ENCODE measurements around the gene TENM4.

DNA sequence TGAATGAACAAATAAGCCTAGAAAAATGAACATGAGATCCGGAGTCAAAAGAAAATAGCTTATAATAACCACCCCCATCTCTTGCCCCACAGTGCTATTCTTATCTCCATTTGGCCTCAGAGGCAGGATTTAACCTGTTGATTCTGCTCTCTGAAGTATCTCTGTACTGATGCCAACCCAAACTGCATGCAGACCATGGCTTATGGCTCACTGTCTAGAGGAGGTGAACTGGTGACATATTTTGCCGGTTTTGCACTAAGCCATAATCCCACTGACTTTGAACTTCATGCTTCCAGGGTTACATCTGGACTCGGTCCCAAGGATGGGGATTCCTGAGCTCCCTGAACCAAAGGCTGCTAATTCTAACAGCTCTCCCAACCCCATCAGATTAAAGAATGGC lies 397.1 kb downstream of the TENM4 start:
- TF ChIP-seq ARNTL (CRISPR knock-in tag; IDR thresholded peaks at IDR 0.05; ENCODE audit: borderline replicate concordance, low read depth) (no peak), TCF4 (CRISPR knock-in tag; IDR thresholded peaks at IDR 0.05; ENCODE audit: borderline replicate concordance) (no peak), ZC3H10 (CRISPR knock-in tag; IDR thresholded peaks at IDR 0.05) (no peak), TOX (CRISPR knock-in tag; IDR thresholded peaks at IDR 0.05; ENCODE audit: borderline replicate concordance) (no peak), SNAI2 (CRISPR knock-in tag; IDR thresholded peaks at IDR 0.05) (no peak), ISL1 (CRISPR knock-in tag; IDR thresholded peaks at IDR 0.05) (no peak), ZFP30 (CRISPR knock-in tag; IDR thresholded peaks at IDR 0.05) (no peak), CSDC2 (CRISPR knock-in tag; IDR thresholded peaks at IDR 0.05) (no peak), ZFP3 (CRISPR knock-in tag; IDR thresholded peaks at IDR 0.05) (no peak), RARB (CRISPR knock-in tag; IDR thresholded peaks at IDR 0.05) (no peak)
- TF ChIP-seq, protein P1, sequence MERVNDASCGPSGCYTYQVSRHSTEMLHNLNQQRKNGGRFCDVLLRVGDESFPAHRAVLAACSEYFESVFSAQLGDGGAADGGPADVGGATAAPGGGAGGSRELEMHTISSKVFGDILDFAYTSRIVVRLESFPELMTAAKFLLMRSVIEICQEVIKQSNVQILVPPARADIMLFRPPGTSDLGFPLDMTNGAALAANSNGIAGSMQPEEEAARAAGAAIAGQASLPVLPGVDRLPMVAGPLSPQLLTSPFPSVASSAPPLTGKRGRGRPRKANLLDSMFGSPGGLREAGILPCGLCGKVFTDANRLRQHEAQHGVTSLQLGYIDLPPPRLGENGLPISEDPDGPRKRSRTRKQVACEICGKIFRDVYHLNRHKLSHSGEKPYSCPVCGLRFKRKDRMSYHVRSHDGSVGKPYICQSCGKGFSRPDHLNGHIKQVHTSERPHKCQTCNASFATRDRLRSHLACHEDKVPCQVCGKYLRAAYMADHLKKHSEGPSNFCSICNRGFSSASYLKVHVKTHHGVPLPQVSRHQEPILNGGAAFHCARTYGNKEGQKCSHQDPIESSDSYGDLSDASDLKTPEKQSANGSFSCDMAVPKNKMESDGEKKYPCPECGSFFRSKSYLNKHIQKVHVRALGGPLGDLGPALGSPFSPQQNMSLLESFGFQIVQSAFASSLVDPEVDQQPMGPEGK (CRISPR knock-in tag; IDR thresholded peaks at IDR 0.05; ENCODE audit: borderline replicate concordance): no peak
- TF ChIP-seq, protein P2, sequence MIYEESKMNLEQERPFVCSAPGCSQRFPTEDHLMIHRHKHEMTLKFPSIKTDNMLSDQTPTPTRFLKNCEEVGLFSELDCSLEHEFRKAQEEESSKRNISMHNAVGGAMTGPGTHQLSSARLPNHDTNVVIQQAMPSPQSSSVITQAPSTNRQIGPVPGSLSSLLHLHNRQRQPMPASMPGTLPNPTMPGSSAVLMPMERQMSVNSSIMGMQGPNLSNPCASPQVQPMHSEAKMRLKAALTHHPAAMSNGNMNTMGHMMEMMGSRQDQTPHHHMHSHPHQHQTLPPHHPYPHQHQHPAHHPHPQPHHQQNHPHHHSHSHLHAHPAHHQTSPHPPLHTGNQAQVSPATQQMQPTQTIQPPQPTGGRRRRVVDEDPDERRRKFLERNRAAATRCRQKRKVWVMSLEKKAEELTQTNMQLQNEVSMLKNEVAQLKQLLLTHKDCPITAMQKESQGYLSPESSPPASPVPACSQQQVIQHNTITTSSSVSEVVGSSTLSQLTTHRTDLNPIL (CRISPR knock-in tag; IDR thresholded peaks at IDR 0.05; ENCODE audit: low read depth): no peak
- TF ChIP-seq, protein P3, sequence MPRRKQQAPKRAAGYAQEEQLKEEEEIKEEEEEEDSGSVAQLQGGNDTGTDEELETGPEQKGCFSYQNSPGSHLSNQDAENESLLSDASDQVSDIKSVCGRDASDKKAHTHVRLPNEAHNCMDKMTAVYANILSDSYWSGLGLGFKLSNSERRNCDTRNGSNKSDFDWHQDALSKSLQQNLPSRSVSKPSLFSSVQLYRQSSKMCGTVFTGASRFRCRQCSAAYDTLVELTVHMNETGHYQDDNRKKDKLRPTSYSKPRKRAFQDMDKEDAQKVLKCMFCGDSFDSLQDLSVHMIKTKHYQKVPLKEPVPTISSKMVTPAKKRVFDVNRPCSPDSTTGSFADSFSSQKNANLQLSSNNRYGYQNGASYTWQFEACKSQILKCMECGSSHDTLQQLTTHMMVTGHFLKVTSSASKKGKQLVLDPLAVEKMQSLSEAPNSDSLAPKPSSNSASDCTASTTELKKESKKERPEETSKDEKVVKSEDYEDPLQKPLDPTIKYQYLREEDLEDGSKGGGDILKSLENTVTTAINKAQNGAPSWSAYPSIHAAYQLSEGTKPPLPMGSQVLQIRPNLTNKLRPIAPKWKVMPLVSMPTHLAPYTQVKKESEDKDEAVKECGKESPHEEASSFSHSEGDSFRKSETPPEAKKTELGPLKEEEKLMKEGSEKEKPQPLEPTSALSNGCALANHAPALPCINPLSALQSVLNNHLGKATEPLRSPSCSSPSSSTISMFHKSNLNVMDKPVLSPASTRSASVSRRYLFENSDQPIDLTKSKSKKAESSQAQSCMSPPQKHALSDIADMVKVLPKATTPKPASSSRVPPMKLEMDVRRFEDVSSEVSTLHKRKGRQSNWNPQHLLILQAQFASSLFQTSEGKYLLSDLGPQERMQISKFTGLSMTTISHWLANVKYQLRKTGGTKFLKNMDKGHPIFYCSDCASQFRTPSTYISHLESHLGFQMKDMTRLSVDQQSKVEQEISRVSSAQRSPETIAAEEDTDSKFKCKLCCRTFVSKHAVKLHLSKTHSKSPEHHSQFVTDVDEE (CRISPR knock-in tag; IDR thresholded peaks at IDR 0.05): no peak
- TF ChIP-seq, protein P4, sequence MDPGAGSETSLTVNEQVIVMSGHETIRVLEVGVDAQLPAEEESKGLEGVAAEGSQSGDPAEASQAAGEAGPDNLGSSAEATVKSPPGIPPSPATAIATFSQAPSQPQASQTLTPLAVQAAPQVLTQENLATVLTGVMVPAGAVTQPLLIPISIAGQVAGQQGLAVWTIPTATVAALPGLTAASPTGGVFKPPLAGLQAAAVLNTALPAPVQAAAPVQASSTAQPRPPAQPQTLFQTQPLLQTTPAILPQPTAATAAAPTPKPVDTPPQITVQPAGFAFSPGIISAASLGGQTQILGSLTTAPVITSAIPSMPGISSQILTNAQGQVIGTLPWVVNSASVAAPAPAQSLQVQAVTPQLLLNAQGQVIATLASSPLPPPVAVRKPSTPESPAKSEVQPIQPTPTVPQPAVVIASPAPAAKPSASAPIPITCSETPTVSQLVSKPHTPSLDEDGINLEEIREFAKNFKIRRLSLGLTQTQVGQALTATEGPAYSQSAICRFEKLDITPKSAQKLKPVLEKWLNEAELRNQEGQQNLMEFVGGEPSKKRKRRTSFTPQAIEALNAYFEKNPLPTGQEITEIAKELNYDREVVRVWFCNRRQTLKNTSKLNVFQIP (CRISPR knock-in tag; IDR thresholded peaks at IDR 0.05; ENCODE audit: borderline replicate concordance, low read depth): no peak
